Stimulated activated CD8-positive, alpha-beta memory T cell treated with anti-CD3 and anti-CD28 coated beads, Interleukin-15, amount 100 ng/mL, for 1 hour (primary cell): ENCODE results near the gene C1orf21.

Experiments used
- DNase-seq: peaks from one replicate; pipeline ENCODE4 v3.0.0-alpha.2; 2020; ENCODE audit warnings: low read depth

C1orf21 gene

DNA sequence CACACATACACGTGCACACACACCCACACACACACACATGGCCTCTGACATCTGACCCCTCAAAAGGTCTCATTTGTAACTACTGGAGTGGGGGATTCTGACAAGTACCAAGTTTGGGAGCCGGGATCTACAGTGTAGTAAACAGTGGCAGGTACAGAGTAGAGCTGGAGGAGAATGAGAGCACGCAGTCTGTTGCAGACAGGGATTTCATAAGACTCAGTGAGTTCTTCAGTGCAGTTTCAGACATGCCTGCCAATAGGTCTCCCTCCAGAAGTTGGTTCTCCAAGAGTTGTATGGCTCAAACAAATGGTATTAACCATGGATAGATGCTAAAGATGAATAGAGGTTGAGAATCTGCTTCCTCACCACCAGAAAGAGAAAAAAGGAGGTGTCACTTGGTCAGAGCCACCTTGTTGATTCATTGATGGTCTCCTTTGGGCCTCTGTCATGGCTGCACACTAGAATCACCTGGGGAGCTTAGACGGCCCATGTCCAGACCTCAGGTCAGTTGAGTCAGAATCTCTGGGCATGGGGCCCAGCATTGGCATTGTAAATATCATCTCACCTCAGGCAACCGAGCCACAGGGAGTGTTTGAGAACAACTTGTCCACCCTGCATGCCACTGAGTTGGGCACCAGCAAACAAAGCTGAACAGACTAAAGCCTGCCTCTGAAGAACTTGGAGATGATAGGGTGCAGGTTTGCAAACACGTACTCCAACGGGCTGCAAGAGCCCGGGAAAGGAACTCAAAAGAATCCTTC lies 245.8 kb downstream of the C1orf21 start:
- DNase-seq: no peak

DNA sequence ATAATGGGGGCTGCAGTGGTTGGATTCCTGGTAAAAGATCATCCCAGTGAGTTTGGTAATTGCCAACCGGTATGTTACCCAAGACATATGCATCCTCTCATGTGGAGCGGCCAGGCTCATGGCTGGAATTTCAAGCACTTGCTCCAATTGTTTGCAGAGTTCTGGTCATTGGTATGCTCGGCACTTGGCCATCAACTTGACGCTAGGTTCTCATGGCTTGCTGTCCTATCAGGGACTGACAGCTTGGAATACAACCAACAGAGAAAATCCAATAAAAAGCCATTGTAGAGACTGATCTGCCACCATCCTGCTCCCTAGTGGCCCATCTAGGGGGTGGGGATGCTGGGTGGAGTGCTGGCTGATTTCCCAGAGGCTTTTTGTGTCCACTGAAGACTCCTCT lies 247.0 kb downstream of the C1orf21 start:
- no peak for DNase-seq

DNA sequence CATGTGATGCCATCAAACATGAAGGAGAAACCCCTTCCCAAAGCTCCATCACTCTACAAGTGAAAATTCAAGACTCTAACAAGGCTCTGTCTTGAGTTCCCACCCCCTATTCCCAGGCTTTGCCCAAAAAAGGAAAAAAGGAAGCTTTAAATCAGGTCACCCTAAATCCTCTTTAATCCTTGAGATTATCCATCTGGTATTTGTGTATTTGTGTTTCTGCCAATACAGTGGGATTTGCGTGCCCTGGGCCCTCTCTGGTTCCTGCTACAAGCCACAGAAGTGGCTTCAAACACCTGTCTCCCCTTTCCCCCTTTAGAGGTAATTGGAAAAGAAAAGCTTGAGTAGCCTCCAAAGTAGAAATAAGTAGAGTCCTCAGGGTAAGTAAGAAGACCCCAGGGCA lies 247.5 kb downstream of the C1orf21 start:
- DNase-seq: no peak

DNA sequence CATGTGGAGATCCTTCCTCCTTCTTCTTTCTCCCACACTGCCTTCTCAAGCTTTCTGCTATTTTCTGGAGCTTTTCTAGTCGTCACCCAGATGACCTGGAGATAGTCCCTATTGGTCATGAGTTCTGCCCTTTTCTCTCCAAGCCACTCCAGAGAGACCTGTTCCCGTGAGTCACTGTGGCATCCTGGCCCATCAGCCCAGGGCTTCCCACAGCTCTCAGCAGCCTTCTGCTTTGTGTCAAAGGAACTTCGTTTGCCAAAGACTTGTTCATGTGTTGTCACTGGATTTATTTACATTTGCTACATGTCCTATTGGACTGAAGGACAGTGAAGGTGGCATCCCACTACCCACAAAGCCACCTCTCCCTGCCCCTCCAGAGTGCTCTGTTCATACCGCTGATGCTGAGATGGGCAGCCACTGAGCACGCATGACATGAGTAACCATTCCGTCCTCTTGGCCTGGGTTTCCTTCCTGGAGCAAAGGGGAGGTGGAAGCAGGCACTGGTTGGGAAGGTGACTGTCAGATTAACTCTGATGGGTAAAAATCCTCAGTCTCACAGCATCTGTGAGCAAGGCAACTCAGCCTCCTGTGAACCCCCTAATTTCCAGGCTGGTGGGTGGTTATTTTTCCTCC lies 248.6 kb downstream of the C1orf21 start:
- no peak for DNase-seq

DNA sequence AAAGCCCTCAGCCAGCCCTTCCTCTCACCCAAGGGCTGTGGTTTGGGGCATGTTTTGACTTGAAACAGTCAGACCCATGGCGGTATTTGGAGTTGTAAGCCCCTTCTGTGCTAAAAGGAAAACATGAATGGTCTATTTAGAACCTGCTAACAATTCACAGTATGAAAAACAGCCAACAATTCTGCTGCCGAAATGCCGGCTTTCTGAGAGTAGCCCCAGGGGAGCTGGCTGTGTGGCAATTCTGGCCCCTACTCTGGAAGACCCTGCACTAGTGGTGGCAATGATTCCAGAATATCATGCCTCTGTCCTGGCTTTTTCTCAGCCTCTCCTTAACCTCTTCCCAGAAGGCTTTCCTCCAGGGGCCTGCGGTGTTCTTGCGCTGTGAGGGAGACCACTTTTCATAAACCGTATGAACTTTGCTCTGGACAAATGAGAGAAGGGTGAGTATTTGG lies 249.2 kb downstream of the C1orf21 start:
- no peak for DNase-seq

DNA sequence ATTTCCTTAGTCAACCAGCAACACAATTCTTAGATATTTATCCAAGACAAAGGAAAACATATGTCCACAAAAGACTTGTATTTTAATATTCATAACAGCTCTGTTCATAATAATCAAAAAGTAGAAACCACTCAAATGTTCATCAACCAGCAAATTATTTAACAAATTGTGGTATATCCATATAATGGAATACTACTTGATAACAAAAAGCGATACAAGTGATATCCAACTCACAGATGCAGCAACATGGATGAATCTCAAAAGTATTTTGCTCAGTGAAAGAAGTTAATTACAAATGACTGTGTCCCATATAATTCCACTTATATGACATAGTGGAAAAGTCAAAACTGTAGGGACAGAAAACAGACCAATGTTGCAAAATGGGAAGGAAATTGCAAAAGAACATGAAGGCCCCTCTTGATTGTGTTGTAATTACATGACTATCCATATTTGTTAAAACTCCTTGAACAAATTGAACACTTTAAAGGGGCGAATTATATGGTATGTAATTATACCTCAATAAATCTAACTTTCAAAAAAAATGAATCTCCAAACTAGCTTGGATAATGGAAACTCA lies 250.9 kb downstream of the C1orf21 start:
- no peak for DNase-seq

DNA sequence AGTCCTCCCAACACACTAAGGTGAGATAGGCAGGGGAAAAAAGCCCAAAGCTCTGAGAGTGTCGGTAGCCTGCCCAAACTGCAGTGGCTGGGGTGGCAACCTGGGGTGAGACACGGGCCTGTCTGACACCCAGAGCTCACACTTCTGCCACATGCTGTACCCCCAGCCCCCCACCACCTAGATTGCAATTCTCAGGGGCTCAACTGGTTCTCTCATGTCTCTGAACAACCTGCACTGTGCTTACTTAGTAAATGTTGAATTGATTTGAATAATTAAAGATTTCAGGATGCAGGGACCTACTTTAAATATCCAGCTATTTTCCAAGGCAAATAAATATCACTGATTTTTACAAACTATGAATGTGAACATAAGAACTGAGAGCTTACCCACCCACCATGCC lies 252.4 kb downstream of the C1orf21 start:
- DNase-seq: no peak

DNA sequence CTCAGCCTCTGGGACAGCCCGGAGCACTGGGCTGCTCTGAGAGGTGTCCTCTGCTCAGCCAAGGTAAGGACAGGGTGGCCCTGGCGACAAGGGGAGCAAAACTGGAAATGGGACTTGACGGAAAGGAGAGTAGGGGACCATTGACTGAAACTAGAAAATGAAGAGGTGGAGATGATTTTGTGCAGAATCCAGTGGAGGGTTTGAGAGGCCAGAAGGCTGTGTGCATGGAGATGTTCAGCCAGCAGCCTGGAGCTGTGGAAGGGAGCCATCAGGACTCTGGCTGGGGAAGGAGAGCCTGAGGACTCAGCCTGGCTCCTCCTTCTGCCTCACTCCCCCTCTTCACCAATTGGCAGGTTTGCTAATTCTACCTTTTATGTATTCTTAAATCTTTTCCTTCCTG lies 253.7 kb downstream of the C1orf21 start:
- no peak for DNase-seq

DNA sequence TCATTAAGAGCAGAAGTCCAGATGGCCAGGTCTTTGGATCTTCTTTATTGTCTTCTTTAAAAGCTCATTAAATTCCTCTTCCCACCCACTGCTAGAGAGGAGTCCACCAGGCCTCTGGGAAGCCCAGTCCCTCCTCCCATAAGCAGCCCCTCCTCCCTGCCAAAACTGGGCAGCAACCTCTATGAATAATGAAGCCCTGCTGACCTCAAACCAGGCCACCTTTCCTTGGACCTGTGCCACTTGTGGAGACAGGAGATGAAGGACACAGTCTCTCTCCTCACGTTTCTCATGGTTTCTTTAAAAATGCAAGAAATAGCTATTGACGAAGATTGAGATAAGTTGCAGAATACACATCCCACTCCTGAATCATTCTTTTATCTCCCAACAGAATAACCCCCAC lies 255.1 kb downstream of the C1orf21 start:
- no peak for DNase-seq

DNA sequence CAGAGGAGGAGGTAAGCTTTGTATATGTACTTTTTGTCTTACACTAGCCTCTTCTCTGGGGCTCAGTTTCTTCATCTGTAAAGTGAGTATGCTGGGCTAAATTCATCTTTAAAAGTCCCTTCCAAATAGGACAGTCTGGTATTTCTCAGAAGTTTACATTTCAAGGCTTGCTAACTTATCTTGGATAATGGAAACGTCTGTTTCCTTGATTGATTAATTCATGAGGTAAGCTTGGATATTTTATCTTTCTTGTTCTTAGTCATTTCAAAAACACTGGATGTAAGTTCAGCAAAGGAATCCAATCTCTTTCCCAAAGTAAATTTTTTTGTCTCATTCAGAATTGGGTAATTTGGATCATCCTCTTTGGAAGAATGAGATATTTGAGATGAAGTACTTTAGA lies 256.8 kb downstream of the C1orf21 start:
- DNase-seq: no peak

DNA sequence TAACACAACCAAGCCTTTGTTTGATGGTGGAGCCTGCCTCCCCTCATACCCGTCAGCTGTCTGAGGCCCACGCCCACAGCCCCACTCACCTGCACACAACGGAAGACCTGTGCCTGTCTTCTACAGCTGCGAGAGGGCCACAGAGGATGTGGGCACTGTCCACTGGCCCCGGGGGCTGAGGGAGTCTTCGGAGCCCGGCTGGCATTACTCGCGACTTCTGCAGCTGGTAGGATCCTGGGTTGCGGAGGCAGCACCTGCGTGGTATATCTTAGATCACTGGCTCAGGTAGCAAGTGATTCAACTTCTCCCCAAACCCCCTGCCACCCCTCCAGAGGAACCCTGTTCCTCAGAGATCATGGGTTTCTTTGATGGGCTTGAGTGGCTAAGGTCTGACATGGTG lies 257.9 kb downstream of the C1orf21 start:
- no peak for DNase-seq

DNA sequence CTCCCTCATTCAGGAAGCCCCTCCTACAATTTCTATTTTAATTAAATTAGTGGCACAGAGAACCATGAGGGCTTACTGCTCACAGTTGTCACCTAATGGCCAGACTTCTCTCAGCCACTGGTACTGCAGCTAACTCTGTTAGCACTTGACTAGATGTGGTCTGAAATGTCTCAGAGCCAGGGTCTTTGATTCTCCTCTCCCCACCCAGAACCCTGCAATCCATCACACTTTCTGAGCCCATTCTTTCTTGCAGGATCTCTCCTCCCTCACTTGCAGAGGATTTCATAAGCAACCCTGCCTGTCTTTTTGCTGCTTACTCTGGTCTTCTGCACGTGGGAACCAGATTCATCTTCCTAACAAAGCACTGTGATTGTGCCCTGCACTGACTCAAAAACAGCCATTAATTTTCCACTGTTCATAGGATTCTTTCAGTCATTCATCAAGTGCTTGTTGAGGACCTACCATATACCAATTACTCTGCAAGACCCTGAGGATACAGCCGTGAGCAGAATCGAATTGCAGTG lies 259.4 kb downstream of the C1orf21 start:
- no peak for DNase-seq

DNA sequence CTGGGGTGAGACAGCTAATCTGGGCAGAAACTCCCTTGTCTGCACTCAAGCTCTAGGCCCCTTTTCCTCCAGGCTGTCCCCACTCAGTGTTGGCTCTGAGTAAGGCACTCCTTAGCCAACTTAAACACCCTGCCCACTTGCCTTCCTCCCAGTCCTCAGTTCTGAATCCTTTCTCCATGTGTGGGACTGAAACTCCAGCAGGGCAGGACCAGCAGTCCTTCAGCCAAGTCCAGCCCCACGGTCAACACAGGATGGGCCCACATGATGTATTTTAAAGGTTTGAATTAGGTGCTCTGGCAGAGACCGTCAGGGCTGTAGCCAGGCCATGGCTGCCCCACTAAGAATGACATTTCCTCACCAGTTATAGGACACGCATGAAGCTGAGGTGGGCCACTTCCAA lies 260.0 kb downstream of the C1orf21 start:
- no peak for DNase-seq

DNA sequence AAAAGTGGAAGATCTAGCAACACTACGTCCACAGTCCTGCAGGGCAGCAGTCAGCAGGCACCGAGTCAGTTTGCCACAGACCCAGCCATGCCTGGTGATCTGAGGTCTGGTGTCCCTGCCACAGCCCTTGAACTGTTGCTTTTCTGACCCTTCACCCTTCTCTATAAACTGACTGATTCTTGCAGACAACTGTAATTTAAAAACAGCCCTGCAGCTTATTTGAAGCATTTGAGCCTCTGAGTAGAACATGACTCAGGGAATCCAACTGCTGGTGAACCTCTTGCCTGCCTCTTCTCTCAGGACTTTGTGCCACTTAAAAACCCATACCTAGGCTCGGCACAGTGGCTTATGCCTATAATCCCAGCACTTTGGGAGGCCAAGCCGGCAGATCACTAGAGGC lies 260.6 kb downstream of the C1orf21 start:
- DNase-seq: no peak

DNA sequence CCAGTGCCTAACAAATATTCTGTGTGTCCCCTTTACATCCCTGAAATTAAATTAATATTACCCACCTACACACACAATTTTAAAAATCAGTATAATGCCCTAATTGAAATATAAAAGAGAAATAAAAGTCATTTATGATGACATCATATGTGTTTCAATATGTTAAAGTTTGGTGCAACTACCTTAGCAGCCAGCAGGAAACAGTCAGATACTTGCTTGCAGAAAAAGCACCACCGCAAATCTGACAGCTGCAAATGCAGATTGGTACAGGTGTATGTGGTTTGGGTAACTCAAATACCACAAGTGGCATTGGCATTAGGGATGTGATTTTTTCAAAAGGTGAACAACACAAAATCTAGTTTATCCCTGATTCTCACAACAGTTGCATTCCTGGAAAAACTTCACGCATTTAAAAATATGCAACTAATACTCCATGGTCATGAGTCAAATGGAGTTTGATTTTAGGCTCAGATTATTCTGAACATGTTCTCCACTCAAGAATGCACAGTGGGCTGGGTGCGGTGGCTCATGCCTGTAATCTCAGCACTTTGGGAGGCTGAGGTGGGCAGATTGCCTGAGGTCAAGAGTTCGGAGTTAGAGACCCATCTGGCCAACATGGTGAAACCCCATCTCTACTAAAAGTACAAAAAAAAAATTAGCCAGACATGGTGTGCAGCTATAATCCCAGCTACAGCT lies 261.5 kb downstream of the C1orf21 start:
- no peak for DNase-seq

DNA sequence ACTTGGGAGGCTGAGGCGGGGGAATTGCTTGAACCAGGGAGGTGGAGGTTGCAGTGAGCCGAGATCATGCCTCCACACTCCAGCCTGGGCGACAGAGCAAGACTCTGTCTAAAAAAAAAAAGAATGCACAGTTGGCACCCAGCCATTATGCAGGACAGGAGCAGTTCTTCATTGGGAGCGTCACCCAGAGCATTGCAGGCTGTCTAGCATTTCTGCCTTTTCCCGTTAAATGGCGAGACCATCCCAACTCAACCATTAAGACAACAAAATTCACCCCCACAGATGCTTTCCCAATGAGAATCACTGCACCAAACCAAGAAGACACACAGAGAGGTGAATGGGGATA lies 262.0 kb downstream of the C1orf21 start:
- no peak for DNase-seq

DNA sequence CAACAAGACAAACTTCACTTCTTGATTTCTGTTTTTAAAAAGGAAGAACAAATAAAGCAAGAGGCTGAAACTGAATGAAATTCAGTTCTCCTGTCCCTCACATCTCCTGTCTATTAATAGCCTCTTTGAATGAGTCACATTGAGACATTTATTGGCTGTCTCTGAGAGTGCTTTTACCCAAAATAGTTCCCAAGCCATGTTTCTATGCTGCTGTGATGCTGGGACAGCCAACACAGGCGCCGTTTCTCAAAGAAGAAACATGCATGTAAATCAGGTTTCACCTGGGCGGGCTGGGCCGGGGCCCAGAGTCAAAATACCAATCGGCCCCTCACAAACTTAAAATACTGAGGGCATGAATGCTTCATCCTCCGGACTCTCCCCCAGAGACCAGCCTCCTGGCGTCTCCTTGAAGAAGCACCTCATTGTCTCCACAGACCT lies 262.6 kb downstream of the C1orf21 start:
- no peak for DNase-seq

DNA sequence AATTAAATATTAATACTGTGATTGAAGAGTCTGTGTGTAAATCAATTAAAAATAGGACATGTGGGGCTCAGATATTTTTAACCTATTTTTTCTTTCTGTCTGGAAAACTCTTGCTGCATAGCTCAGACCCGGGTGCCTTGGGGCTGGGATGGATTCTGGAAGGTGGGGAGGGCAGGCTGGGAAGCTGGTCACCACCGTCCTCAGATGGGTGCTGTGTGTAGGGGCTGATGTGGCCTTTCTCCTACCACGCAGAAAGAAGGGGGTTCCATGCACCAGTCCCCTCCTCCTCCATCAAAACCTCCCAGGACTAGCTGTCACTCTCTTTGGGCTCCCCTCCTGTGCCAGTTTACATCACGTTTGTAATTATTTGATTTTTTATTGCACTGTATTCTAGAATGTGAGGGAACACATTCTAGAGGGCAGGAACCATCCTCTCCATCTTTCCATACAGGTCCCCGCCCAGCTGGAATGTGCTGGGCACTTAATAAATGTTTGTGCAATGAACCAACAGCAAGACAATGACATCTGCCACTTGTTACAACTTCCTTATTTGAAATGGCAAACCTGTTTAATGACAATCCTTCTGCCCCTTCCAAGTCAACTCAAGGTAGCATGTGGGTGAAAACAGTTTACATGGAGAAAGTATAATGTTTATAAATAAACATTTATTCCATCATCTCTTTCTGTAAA lies 263.5 kb downstream of the C1orf21 start:
- no peak for DNase-seq

DNA sequence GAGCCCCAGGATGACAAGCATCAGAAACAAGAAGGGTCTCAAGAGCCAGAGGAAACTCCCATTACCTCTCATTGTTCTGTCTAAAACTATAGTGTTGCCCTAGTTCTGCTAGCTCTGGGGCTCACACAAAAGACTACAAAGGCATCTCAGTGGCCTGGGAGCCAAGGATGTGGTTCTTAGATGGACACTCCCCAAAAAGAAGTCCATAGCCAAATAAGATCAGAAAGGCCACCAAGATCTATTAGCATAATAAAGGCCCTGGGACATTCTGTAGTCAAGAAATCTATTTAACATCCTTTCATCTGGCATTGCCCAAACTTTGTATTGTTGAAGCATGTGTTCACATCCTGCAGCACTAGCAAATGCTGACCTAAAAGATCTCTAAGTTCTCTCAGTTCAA lies 268.4 kb downstream of the C1orf21 start:
- DNase-seq: no peak

DNA sequence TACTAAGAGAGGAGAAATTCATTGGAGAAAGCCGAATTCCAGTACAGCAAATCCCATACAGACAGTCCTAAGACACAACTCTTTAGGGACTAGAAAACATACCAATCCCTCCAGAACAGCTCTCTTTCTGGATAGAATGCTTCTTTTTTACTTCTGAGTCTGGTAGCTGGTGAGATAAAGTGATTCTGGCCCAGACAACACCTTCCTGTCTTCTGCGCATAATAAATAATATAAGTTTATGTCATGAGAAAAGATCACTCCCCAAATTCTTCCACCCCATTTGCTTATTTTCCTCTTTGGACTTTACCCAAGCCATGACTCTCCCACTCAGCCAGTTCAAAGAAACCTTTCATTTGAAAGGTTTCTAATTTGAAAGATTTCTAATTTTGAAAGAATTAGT lies 269.4 kb downstream of the C1orf21 start:
- DNase-seq: no peak

DNA sequence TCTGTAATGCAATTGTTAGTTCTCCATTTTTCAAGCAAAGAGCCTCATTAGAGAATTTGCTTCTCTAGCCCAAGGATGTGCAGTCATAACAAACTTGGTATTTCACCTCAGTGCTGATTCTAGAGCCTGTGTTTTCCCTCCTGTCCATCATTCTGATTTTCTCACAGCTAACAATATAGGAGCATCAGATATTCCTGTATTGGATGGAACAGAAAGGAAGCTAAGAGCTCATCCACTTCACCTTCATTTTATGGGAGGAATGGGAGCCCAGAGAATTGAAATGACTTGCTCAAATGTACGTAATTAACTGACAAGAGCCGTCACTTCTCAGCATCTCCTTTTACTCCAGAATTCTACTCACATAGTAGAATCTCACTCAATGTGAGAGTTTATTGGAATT lies 271.2 kb downstream of the C1orf21 start:
- no peak for DNase-seq
